NCI-H2196 (cell line): ENCODE data around the gene NMUR1.

Experiments
- DNase-seq: peaks from one replicate; lab custom pipeline; 2025; ENCODE audit not compliant: unreplicated experiment; lab: John Stamatoyannopoulos, UW

Gene NMUR1

DNA sequence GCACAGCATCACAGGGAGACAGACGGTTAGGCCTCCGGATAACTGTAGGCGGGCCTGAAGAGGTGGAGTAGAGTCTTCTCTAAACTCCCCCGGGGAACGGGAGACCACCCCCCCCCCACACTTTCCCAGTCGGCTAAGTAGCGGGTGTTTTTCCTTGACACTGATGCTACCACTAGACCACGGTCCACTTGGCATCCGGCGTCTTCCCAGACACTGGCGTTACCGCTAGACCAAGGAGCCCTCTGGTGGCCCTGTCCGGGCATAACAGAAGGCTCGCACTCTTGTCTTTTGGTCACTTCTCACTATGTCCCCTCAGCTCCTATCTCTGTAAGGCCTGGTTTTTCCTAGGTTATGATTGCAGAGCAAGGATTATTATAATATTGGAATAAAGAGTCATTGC lies 40.3 kb downstream of the NMUR1 start:
- no peak for DNase-seq

DNA sequence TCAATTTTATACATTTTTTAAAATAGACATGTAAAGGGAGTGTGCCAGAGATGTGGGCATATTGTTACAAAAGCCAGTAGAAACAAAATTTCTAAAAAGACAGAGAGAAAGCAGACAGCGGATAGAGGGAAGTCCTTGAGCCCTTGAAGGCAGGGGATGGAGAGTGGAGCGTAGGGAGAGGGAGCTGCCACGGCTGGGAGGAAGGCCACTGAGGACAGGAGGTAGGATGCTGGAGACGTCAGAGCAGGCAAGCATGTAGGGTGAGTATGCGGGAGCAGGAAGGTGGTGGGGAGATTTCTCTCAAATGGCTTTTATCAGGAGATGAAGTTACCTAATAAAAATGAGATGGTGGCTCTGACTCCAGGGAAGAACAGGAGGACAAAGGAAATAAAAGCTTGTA lies 41.9 kb downstream of the NMUR1 start:
- DNase-seq: no peak

DNA sequence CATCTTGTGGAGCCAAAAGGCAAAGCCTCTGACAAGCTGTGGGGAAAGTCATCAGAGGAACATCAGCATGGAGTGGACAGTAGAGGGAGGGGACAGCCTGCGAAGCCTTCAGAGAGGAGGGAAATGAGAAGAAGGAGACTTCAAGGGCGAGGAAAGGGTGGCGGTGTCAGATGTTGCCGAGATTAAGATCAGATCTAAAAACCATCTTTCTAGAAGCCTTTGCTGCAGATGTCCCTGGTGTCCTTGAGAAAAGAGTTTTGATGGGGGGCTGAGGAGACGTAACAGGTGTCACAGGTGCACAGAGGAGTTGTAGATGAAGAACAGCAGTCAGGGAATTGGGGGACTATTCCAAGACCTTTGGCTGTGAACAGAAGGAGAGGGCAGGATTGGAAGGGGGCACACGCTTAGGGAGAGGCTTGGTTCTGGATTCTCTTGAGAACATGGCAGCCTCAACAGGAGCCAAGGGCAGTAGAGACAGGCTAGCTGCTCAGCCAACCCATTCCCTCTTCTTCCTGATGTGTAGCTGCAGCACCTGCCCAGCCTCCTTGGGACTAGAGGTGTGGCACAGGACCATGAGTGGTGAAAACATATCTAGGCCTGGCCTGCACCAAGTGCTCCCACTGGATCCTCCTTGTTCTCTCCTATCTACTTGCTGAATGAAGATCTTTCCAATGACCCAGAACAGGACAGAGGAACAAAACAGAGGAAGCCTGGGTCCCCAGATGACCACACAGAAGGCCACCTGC lies 43.2 kb downstream of the NMUR1 start:
- no peak for DNase-seq

DNA sequence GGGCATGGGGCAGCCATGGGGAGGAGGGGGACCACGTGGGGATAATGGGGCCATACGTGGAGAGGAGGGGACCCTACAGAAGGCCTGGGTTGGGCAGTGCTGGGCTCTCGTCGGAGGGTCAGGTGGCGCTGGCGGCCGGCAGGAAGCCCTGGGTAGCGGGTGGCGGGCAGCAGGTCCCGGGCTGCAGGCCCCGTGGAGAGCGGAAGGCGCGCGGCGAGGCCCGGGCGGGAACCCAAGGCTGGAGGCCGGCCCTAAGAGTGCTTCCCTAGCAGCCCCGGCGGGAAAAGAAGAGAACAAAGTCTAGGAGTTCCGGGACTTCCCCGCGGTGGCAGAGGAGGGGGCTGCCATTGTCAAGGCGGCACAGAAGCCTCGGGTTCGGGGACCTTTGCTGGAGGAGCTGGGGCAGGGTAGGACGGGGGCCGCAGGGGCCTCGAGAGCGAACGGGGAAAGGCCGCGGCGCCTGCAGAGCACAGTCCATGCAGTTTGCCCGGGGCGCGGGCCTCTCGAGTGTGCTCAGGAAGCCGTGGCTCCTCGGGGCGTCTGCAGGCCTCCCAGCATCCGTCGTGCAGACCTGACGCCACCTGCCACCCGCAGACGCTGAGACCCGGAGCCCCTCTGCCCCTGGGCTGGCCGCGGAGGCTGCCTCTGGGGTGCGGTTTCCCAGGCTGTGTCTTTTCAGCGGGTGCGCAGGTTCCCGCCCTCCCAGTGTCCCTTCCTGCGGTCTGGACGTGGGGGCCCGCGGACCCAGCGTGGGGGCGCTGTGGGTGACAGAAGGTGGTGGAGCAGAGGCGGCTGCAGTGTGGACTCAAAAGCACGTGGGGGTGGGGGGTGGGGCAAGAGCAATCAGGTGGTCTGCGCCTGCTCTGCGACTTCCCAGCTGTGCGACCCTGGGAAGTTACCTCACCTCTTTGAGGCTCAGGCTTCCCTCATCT lies 46.6 kb downstream of the NMUR1 start:
- no peak for DNase-seq

DNA sequence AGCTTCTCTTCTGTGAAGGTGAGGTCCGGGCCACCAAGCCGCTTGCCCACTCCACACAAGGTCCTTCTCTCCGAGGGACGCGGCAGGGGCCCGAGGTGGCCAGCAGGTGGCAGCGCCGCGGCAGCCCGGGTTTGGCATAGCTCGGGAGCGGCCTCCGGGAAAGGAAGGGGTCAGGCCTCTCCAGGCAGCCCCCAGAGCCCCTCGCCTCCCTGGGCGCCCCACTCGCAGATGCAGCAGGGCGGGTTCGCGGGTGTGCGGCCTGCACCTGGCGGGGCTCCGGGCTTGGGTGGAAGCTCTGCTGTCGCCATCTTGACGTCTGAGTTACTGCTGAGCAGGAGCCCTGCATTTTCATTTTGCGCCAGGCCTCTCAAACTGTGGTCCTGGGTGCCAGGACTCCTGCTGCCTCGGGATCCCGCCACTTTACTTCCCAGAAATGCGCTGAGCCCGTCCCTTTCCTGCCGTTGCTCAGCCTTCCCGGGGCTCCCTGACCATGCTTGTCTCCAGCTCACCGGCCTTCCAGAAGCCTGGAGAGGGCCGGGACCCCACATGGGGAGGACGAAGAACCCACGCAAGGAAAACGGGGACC lies 47.3 kb downstream of the NMUR1 start:
- DNase-seq: peak; percentile 63

DNA sequence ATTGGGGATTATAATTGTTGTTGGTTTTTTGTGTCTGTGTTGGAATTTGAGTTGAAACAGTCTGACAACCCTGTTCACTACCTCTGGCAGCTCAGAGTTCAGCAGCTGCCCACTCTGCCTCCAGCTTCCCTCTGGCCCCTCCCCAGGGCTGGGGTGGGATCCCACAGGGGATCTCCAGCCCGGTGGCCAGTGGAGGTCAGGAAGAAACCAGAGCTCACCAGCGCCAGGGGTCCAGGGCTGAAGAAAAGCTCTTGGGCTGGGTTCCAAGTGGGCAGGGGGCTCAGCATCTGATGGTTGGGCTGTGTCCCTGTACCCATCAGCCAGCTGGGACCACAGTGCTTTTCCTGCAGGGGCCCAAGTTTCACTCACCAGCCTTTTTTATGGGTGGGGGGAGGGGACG lies 49.5 kb downstream of the NMUR1 start:
- no peak for DNase-seq

DNA sequence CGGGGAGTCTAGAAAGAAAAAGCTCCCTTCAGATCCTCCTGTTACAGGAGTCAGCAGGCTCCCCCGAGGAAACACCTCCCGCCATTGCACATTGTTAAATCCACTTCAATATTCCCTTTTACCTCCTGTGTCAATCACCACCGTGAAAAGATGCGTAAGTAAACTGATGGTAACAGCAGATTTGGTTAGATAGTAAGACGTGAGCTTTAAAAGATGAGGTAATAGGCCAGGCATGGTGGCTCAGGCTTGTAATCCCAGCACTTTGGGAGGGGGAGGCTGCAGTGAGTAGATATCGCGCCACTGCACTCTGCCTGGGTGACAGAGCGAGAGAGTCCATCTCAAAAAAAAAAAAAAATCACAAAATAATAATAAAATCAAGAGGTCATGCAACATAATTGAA lies 50.8 kb downstream of the NMUR1 start:
- DNase-seq: no peak

DNA sequence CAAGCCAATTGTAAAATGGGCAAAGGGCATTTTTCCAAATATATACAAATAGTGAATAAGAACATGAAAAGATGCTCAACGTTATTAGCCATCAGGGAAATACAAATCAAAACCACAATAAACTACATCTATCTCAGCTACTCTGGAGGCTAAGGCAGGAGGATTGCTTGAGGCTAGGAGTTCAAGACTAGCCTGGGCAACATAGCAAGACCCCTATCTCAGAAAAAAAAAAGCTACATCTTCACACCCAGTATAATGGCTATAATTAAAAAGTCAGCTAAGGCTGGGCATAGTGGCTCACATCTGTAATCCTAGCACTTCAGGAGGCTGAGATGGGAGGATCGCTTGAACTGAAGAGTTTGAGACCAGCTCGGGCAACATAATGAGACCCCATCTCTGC lies 53.3 kb downstream of the NMUR1 start:
- no peak for DNase-seq

DNA sequence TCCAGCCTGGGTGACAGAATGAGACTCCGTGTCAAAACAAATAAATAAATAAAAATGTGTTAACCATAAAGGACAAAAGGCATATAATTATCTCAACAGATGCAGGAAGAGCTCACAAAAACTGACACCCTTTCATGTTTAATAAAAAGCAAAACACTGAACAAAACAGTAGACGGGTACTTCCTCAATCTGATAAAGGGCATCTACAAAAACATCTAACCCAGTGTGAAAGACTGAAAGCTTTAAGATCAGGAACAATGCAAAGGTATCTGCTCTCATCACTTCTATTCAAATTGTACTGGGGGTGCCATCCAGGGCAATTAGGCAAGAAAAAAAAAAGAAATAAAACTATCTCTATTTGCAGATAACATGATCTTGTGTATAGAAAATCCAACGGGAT lies 54.3 kb downstream of the NMUR1 start:
- DNase-seq: no peak
